DMS79 (cell line): ENCODE results near the gene SIX2.
A peak's percentile ranks its signal among the peaks of the same experiment; 100 is the strongest.

Experiments used
- DNase-seq: peaks from one replicate; lab custom pipeline; 2025; lab: John Stamatoyannopoulos, UW

Gene SIX2

DNA sequence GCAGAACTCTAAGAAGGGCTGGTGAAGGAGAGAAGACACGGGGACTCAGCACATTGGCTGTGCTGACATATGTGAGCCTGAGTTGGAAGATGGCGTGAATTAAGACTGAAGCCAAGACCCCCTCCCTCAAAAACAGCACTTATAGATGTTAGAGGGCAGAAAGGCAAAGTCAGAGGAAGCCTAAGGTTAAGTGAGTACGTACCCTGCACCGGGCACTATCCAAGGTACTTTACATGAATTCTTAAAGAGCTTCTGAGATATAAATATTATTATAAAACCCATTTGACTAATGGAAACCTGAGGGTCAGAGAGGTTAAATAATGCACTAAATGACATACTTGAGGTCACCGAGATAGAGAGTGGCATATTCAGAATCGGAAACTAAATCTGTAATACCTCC lies 42.2 kb downstream of the SIX2 start:
- DNase-seq = no peak

DNA sequence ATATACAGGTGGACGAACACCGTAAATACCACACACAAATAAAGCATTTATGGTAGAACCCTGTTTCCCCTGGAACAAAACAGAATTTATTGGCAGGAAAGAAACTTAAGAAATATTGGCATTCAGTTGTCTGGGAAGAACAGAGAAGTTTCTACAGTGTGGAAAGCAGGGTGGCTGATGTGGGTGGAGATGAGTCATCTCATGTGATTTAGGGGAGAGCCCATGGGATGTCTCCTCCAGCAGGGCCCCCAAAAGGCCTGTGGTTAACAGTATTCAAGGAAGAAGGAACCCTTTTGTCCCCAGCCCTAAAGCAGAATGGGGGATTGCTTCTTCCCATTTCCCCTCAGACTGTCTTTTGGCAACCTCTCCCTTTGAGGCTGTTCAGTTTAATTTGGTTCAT lies 43.6 kb downstream of the SIX2 start:
- no peak for DNase-seq

DNA sequence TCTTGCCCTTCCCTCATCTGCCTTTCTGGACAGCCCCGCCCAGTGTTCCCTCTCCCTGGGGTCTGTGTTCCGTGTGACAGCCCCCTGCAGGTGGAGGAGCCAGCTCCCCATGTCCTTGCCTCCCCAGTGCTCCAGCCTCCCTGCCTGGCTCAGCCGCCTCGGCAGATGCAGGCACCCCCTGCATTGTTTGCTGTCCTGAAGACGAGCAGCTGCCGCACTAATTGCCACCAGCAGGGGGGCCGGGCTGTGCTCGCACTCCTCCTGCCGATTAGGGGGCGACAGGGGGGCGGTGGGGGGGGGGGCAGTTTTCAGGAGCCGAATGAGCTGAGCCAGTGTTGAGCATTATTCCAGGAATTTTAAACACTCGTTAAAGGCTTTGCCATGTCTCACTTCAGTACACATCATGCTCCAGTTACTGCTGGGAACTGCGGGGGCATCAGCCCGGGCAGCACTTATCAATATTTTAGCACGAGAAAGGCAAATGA lies 44.5 kb downstream of the SIX2 start:
- DNase-seq = no peak

DNA sequence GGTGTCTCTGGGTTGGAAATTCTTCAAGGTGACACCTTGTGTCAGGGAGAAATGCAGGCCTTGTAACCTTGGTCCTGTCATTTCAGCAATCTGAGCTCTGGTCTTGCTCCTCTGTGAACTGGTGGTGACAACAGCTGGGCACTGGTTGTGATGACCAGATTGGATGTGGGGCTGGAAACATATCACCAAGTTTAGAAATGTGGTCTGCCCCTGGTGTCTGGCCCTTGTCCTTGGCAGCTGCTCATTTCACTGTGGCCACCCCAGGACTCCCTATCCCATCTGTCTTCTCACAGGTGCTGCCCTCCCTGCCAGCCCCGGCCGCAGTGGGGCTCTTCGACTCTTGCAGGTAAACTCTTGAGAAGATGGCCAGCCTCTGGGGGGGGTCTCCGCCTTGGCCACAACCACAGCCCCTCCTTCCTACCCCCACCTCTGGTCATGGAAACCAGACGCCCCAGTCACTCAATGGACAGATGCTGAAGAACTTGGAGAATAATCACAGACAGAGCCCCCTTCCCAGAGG lies 47.0 kb downstream of the SIX2 start:
- DNase-seq = no peak

DNA sequence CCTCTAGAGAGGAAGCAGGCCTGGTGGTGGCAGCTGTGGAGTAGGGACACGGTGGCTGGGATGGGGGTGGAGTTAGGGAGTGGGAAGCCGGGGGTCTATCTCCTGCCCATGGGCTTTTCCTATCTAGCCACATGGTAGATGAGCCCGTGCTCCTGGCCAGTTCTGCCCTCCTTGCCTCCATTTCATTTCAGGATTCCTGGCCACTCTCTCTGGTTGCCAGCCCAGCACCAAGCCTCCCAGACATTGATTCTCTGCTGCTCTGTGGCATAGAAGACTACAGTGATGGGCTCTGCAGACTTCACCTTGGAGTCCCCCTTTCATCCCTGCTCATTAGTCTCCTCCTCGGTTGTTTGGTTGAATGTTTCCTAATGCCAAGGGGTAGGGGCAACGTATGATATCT lies 48.4 kb downstream of the SIX2 start:
- no peak for DNase-seq

DNA sequence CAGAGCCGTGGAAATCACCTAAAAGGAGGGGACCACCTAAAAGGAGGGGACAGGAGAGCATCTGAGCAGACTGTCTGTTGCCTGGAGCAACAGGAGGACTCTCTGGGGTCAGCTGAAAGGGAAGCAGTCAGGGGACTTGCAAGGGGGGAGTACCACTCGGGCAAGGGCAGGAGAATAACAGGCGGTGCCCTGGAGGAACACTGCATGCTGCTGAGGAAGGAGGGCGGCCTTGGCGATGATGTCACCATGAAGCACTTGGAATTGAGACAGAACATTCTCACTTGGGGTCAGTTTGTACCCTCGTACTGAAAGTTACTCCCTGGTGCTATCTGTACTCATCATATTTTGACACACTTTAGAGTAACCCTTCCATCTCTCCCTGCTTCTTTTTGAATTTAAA lies 49.4 kb downstream of the SIX2 start:
- no peak for DNase-seq

DNA sequence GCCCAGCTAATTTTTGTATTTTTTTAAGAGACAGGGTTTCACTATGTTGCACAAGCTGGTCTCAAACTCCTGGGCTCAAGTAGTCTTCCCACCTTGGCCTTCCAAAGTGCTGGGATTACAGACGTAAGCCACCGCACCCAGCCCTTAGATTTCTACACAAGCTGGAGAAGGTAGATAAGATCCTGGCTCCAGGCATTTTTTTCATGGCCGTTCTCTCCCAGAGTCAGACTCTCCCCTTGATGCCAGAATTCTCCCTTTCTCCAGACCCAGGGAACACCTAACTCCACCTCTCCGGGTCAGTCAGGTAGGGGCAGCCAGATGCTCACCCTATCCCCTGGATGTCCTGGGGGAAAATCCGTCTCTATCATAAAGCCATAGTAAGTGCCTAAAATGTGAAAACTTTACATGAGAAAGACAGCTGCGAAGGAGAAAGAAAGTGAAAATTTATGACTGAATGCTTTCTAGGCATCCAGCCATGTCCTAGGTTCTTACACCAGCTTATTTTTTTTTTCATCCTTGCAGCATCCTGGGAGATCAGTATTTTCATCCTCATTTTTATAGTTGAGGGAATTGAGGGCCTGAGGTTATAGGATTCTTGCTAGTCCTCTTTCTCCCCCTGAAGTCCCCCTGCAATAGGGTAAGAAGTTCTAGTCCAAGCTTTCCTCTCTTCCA lies 51.5 kb downstream of the SIX2 start:
- DNase-seq = no peak

DNA sequence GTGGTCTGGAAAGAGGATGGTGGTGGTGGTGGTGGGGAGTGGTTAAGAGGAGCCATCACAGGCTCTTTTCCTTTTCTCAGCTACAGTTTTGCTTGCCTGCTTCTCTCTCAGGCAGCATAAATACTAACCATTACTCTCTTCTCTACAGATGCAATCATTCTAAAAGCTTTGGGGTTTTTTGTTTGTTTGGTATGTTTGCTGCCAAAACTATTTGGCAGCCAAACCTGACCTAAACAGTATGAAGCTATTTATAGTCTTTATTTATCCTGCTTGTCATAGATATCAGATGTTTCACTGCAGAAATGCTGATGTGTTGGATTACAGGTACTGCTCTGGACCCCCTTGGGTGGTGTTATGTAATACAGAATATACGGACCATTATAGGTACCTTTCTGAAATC lies 52.4 kb downstream of the SIX2 start:
- no peak for DNase-seq

DNA sequence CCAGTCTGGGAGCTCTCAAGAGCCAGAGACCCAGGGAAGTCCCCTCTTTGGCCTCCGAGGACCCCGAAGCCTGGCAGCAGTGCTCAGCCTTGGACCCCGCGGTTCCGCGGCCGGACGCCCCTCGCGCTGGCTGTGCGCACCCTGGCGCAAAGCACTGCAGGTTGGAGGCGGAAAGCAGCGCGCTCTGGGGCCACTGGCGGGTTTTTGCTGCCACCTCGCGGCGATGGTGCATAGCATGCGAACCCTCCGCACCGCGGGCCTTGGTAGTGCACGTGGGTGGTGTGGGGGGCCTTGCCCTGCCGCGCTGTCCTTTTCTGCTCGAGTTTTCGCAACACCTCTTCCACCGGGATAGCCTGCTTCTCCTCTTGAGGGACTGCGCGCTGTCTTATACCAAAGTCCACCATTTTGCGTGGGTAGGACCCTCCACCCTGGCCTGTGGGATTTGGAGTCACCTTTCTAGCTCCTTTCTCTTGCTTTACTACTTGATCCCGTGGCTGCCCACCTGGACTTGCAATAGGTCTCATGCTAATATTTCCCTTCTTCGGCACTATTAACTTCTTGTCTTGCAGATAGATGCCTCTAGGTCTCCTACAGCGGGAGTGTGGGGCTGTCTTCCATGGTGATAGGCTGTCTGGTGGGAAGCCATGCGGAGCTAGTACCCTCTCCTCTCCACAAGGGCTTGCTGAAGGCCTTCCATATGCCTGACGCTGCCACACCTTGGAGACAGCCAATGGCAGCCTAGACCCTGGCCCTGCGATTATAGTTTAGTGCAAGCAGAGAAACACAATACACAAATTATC lies 53.5 kb downstream of the SIX2 start:
- DNase-seq = peak; percentile 18
